Heart right ventricle (tissue), 16 donors: ENCODE data around the gene CNPY3. TPM values are rescaled to one million over a fixed set of nuclear protein-coding genes. Genes with fewer than 3 reads are reported as not detected.
A peak's percentile ranks its signal among the peaks of the same experiment; 100 is the strongest.
"Not testable (repeated sequence)": the region's sequence is repeated elsewhere in the genome, so short reads cannot be mapped to it uniquely, and the experiment has no call there.

Source experiments
- ATAC-seq, 8 donors: fragments of 200-7000 bp; cut with Tn5 transposase; one replicate each; pipeline ENCODE4 v1.9.1; 2020; ENCODE audit warnings: mild to moderate bottlenecking in 8 of 8, moderate library complexity in 8 of 8, moderate number of reproducible peaks in 1 of 8
- DNase-seq, 2 donors: peaks; one replicate each; pipeline ENCODE4 v3.0.0-alpha.2; 2020
- H3K27ac ChIP-seq, 10 donors: fragments of 200-600 bp; sonication (generic) in 2 of 10; one replicate each; pipeline versions ENCODE4 v1.5.0 to v1.8.0; 2020 to 2022; ENCODE audit warnings: mild to moderate bottlenecking in 3 of 10
- H3K27me3 ChIP-seq, 7 donors: fragments of 200-600 bp; one replicate each; pipeline ENCODE4 v1.8.0; 2021 to 2022; ENCODE audit warnings: mild to moderate bottlenecking in 2 of 7
- H3K36me3 ChIP-seq, 9 donors: fragments of 200-600 bp; sonication (generic) in 1 of 9; one replicate each; pipeline versions ENCODE4 v1.5.0 to v1.8.0; 2020 to 2022; ENCODE audit warnings: mild to moderate bottlenecking in 2 of 9
- H3K4me1 ChIP-seq, 9 donors: fragments of 200-600 bp; sonication (generic) in 1 of 9; one replicate each; pipeline versions ENCODE4 v1.5.0 to v1.8.0; 2020 to 2022; ENCODE audit warnings: mild to moderate bottlenecking in 4 of 9
- H3K4me3 ChIP-seq, 10 donors: fragments of 200-600 bp; sonication (generic) in 2 of 10; one replicate each; pipeline versions ENCODE4 v1.5.0 to v1.8.0; 2020 to 2022; ENCODE audit warnings: mild to moderate bottlenecking in 7 of 10, moderate library complexity in 2 of 10
- H3K9me3 ChIP-seq, 11 donors: fragments of 200-600 bp in 10 of 11; sonication (generic) in 2 of 11; one replicate each; pipeline versions ENCODE4 v1.5.0 to v1.8.0; 2013 to 2022; ENCODE audit warnings: mild to moderate bottlenecking in 2 of 11, control low read depth in 1 of 11, moderate library complexity in 1 of 11
- CTCF ChIP-seq, 9 donors: fragments of 200-600 bp; sonication (generic) in 2 of 9; IDR thresholded peaks; one replicate each; pipeline versions ENCODE4 v1.5.0 to v1.8.0; 2021 to 2022; ENCODE audit warnings: antibody characterized with exemption in 9 of 9, mild to moderate bottlenecking in 5 of 9, moderate library complexity in 1 of 9
- WGBS, 2 donors: extraction: QIAGEN DNeasy Blood & Tissue Kit; methylation state at CpG; one replicate each; pipeline ENCODE4 v1.1.7; 2013; ENCODE audit warnings: inconsistent platforms in 1 of 2; 5-methylcytosine and 5-hydroxymethylcytosine counted together
- intact Hi-C, 10 donors: fragments of 100-400 bp; cut with DNase I; formaldehyde crosslinking; loops; one replicate each; pipeline versions ENCODE4 v1.11.1 to v1.14.2; 2022
- polyA plus RNA-seq, 2 donors: library from polyadenylated mRNA; stranded (reverse); fragments of 200-250 nt; gene quantifications; one replicate each; pipeline ENCODE4 v1.2.3, GENCODE V29; 2013
- total RNA-seq, 10 donors: library from RNA; stranded (reverse); fragmentation: NEBNext Ultra II Directional in 3 of 10; extraction: Animal tissue kit (Norgen Biotek cat#: 25700) in 3 of 10; gene quantifications; one replicate each; pipeline versions ENCODE4 v1.2.1 to v1.2.4, GENCODE V29; 2021 to 2023
- donor health status: Arrhythmogenic right ventricular cardiomyopathy.
- donor health status: ischemic (EF 13 %, LVEDD 7.1; RV severe dilation, severe dysfunction).
- donor health status: healthy with polysubstance abuse.
- donor health status: DM: no; HTN: yes; CAD: no.
- donor health status: DM: no; HTN: no; CAD: no.
- donor health status: ischemic (EF 25% LVEDD 6.9; RV normal size, moderate dysfunction).
- donor health status: ischemic (EF 25% LVEDD 5.7; RV mildly dilated, moderate dysfunction).
- donor health status: healthy.
- donor health status: DM: yes; HTN: yes; CAD: no.
- donor health status: Ischemic cardiomyopathy.
- donor health status: ischemic (EF 35%, LVEDD 5.7; RV mildly dilated, moderate dysfunction).
- donor health status: nonischemic (EF 11% LVEDD 7.7; RV severe dilation, severe dysfunction).
- donor health status: DM: yes; HTN: yes; CAD: no.
- donor health status: PGD.
- donor health status: ischemic (EF 29% LVEDD 5.4; RV normal size, mild dysfunction).
- donor health status: nonischemic (EF 23%, LVEDD 6.1; RV moderate dilation, normal function).

CNPY3 gene
- total and polyA plus RNA-seq, 12 donors = 10.4 to 40.4 (median 15.9) TPM

GRCh38 chr6:42889815-42890214 lies 39.5 kb upstream of the CNPY3 start:
- H3K27me3 ChIP-seq = no peaks in the 10 kb centered on the region
- TF ChIP-seq CTCF (IDR thresholded peaks at IDR 0.05) = no peak
- H3K36me3 ChIP-seq = peaks cover 0 to 43% (median 15%) of the 10 kb centered on the region in 9 donors
- peak overlapping the region in 9 of 10 donors; percentile 78 to 94 (median 90) for H3K4me3 ChIP-seq
- WGBS, 2 donors = 48 to 53% methylated on average over 4 of the region's 4 CpGs
- peaks cover 7 to 29% (median 15%) of the 10 kb centered on the region in 9 donors for H3K4me1 ChIP-seq
- no peak for ATAC-seq
- H3K27ac ChIP-seq = peak overlapping the region in 8 of 10 donors; percentile 88 to 96 (median 93)
- no peaks in the 10 kb centered on the region for H3K9me3 ChIP-seq
- no peak for DNase-seq
- intact Hi-C loops = loop anchor here in 2 of 10 donors (5.0 kb wide), 2 partner anchors 143 to 228 kb away; partner anchors contain the start of gene TBCC (in 1 of the 2)

- H3K27me3 ChIP-seq = no peaks in the 10 kb centered on the region
- peak overlapping the region; percentile 78 to 94 (median 91) for H3K4me3 ChIP-seq
- DNase-seq (peak; percentile 92 to 96), ATAC-seq (peak; percentile 98 to 99 (median 99))
- H3K9me3 ChIP-seq = no peaks in the 10 kb centered on the region
- H3K36me3 ChIP-seq = peaks cover 0 to 35% (median 7%) of the 10 kb centered on the region in 9 donors
- intact Hi-C loops = loop anchor here in 2 of 10 donors (5.0 kb wide), 2 partner anchors 143 to 228 kb away; partner anchors contain the start of gene TBCC (in 1 of the 2)
- WGBS, 2 donors = 0 to 1% methylated on average over 63 of the region's 63 CpGs
- peak overlapping the region; percentile 87 to 96 (median 92) for H3K27ac ChIP-seq
- peaks cover 7 to 29% (median 15%) of the 10 kb centered on the region in 9 donors for H3K4me1 ChIP-seq
- no peak for TF ChIP-seq CTCF (IDR thresholded peaks at IDR 0.05)
Observed at GRCh38 chr6:42890311-42891198, 38.7 kb upstream of the CNPY3 start.

- Histone ChIP-seq H3K27ac (peak overlapping the region; percentile 29 to 96 (median 92)), H3K36me3 (peaks cover 0 to 28% (median under 1%) of the 10 kb centered on the region in 9 donors), H3K27me3 (no peaks in the 10 kb centered on the region), H3K4me3 (peak overlapping the region; percentile 78 to 94 (median 91)), H3K4me1 (peaks cover 7 to 29% (median 15%) of the 10 kb centered on the region in 9 donors), H3K9me3 (no peaks in the 10 kb centered on the region)
- no peak for TF ChIP-seq CTCF (IDR thresholded peaks at IDR 0.05)
- DNase-seq (no peak), ATAC-seq (peak in 2 of 8 donors; percentile 11 to 43)
- WGBS, 2 donors = 37 to 38% methylated on average over 17 of the region's 17 CpGs
- intact Hi-C loops = loop anchor here in 2 of 10 donors (5.0 kb wide), 2 partner anchors 144 to 229 kb away; partner anchors contain the start of gene TBCC (in 1 of the 2)
Observed at GRCh38 chr6:42891199-42891722, 38.0 kb upstream of the CNPY3 start.

GRCh38 chr6:42894041-42894828 lies 35.0 kb upstream of the CNPY3 start:
- H3K4me3 ChIP-seq, ATAC-seq, H3K27me3 ChIP-seq, H3K36me3 ChIP-seq, H3K9me3 ChIP-seq, DNase-seq: not testable (repeated sequence)
- H3K4me1 ChIP-seq = peaks cover 7 to 35% (median 18%) of the 10 kb centered on the region in 9 donors
- 52 to 53% methylated on average over 19 of the region's 19 CpGs for WGBS, 2 donors
- intact Hi-C loops = loop anchor here in 2 of 10 donors (5.0 kb wide), 2 partner anchors 147 to 232 kb away; partner anchors contain the start of gene TBCC (in 1 of the 2)
- H3K27ac ChIP-seq = peak overlapping the region in 9 of 10 donors; percentile 31 to 67 (median 54)
